Measurements from ENCODE around the gene FRMD4A.
"Not testable (repeated sequence)": the region's sequence is repeated elsewhere in the genome, so short reads cannot be mapped to it uniquely, and the experiment has no call there.

The FRMD4A gene

GRCh38 chr10:14243221-14243620, 87.5 kb downstream of the FRMD4A start:
- no peaks in the 10 kb centered on the region for H3K36me3 ChIP-seq (replicated peaks; ENCODE audit: insufficient read depth, low read length)
- H4K20me1 ChIP-seq (ENCODE audit: insufficient read depth, low read length) = no peaks in the 10 kb centered on the region
- no peaks in the 10 kb centered on the region for H3K79me2 ChIP-seq (ENCODE audit: low read length)
- no peak for DNase-seq
- no peaks in the 10 kb centered on the region for H3K27me3 ChIP-seq (replicated peaks; ENCODE audit: insufficient read depth, low read length)
- no peak overlapping the region for H3K4me2 ChIP-seq (ENCODE audit: low read depth, low read length)
- no peaks in the 10 kb centered on the region for H3K9me2 ChIP-seq (replicated peaks; ENCODE audit: insufficient read depth, low read length)
- H3K9ac ChIP-seq (ENCODE audit: low read length) = no peak overlapping the region
- H2AFZ ChIP-seq (ENCODE audit: low read length) = no peak overlapping the region
- H3K4me3 ChIP-seq (ENCODE audit: low read length) = no peak overlapping the region
- H3K4me1 ChIP-seq (ENCODE audit: low read length) = no peaks in the 10 kb centered on the region
- no peak for TF ChIP-seq EZH2phosphoT487 (IDR thresholded peaks at IDR 0.05; ENCODE audit: low read length)
- TF ChIP-seq EZH2 (optimal IDR thresholded peaks at IDR 0.05; ENCODE audit: low read depth, low read length) = no peak
- TF ChIP-seq CTCF (IDR thresholded peaks at IDR 0.05; ENCODE audit: low read length) = no peak
- no peaks in the 10 kb centered on the region for H3F3A ChIP-seq (ENCODE audit: insufficient read depth, low read length)
- no peak overlapping the region for H3K27ac ChIP-seq (ENCODE audit: low read length)
- H3K9me3 ChIP-seq (replicated peaks; ENCODE audit: insufficient read depth, low read length) = no peaks in the 10 kb centered on the region

- Histone ChIP-seq H3K4me1 (ENCODE audit: low read length) (no peaks in the 10 kb centered on the region), H2AFZ (ENCODE audit: low read length) (no peak overlapping the region), H4K20me1 (ENCODE audit: insufficient read depth, low read length) (no peaks in the 10 kb centered on the region), H3K27ac (ENCODE audit: low read length) (no peak overlapping the region), H3K9me3 (replicated peaks; ENCODE audit: insufficient read depth, low read length) (no peaks in the 10 kb centered on the region), H3K79me2 (ENCODE audit: low read length) (no peaks in the 10 kb centered on the region), H3K9ac (ENCODE audit: low read length) (no peak overlapping the region), H3K4me2 (ENCODE audit: low read depth, low read length) (no peak overlapping the region), H3F3A (ENCODE audit: insufficient read depth, low read length) (no peaks in the 10 kb centered on the region), H3K36me3 (replicated peaks; ENCODE audit: insufficient read depth, low read length) (no peaks in the 10 kb centered on the region), H3K9me2 (replicated peaks; ENCODE audit: insufficient read depth, low read length) (no peaks in the 10 kb centered on the region), H3K27me3 (replicated peaks; ENCODE audit: insufficient read depth, low read length) (no peaks in the 10 kb centered on the region), H3K4me3 (ENCODE audit: low read length) (no peak overlapping the region)
- no peak for TF ChIP-seq EZH2phosphoT487 (IDR thresholded peaks at IDR 0.05; ENCODE audit: low read length)
- no peak for TF ChIP-seq CTCF (IDR thresholded peaks at IDR 0.05; ENCODE audit: low read length)
- no peak for TF ChIP-seq EZH2 (optimal IDR thresholded peaks at IDR 0.05; ENCODE audit: low read depth, low read length)
- no peak for DNase-seq
These were observed 89.5 kb downstream of the FRMD4A start for GRCh38 chr10:14241196-14241595.

- no peak overlapping the region for H3K4me3 ChIP-seq (ENCODE audit: low read length)
- no peak overlapping the region for H3K27ac ChIP-seq (ENCODE audit: low read length)
- TF ChIP-seq EZH2 (optimal IDR thresholded peaks at IDR 0.05; ENCODE audit: low read depth, low read length) = no peak
- H3K4me2 ChIP-seq (ENCODE audit: low read depth, low read length) = no peak overlapping the region
- no peaks in the 10 kb centered on the region for H3K9me3 ChIP-seq (replicated peaks; ENCODE audit: insufficient read depth, low read length)
- H3K36me3 ChIP-seq (replicated peaks; ENCODE audit: insufficient read depth, low read length) = no peaks in the 10 kb centered on the region
- no peaks in the 10 kb centered on the region for H4K20me1 ChIP-seq (ENCODE audit: insufficient read depth, low read length)
- H2AFZ ChIP-seq (ENCODE audit: low read length) = no peak overlapping the region
- no peak for DNase-seq
- H3K9me2 ChIP-seq (replicated peaks; ENCODE audit: insufficient read depth, low read length) = no peaks in the 10 kb centered on the region
- H3K9ac ChIP-seq (ENCODE audit: low read length) = no peak overlapping the region
- no peaks in the 10 kb centered on the region for H3K27me3 ChIP-seq (replicated peaks; ENCODE audit: insufficient read depth, low read length)
- H3F3A ChIP-seq (ENCODE audit: insufficient read depth, low read length) = no peaks in the 10 kb centered on the region
- H3K79me2 ChIP-seq (ENCODE audit: low read length) = no peaks in the 10 kb centered on the region
- no peaks in the 10 kb centered on the region for H3K4me1 ChIP-seq (ENCODE audit: low read length)
These were observed 90.2 kb downstream of the FRMD4A start for GRCh38 chr10:14240253-14241189.

GRCh38 chr10:14238659-14239058, 92.1 kb downstream of the FRMD4A start:
- H4K20me1 ChIP-seq (ENCODE audit: insufficient read depth, low read length); DNase-seq; H3K36me3 ChIP-seq (replicated peaks; ENCODE audit: insufficient read depth, low read length); H2AFZ ChIP-seq (ENCODE audit: low read length); H3K4me1 ChIP-seq (ENCODE audit: low read length); H3K4me2 ChIP-seq (ENCODE audit: low read depth, low read length); H3K9me3 ChIP-seq (replicated peaks; ENCODE audit: insufficient read depth, low read length); H3K4me3 ChIP-seq (ENCODE audit: low read length); H3K27ac ChIP-seq (ENCODE audit: low read length); H3F3A ChIP-seq (ENCODE audit: insufficient read depth, low read length); H3K9ac ChIP-seq (ENCODE audit: low read length); H3K27me3 ChIP-seq (replicated peaks; ENCODE audit: insufficient read depth, low read length); H3K9me2 ChIP-seq (replicated peaks; ENCODE audit: insufficient read depth, low read length); H3K79me2 ChIP-seq (ENCODE audit: low read length): not testable (repeated sequence)

Data from MM.1S (cell line).